COLO668 (cell line): ENCODE measurements around the gene TSHZ2.

Experiments
- DNase-seq: peaks from one replicate; lab custom pipeline; 2025; ENCODE audit not compliant: unreplicated experiment; lab: John Stamatoyannopoulos, UW

The TSHZ2 gene

GRCh38 chr20:53270792-53271375 is 298.7 kb downstream of the TSHZ2 start:
- no peak for DNase-seq

GRCh38 chr20:53274365-53274764 is 302.2 kb downstream of the TSHZ2 start:
- DNase-seq: no peak

GRCh38 chr20:53274807-53275206 is 302.6 kb downstream of the TSHZ2 start:
- no peak for DNase-seq

- no peak for DNase-seq
These were observed 304.0 kb downstream of the TSHZ2 start for GRCh38 chr20:53276143-53276542.

- DNase-seq: no peak
These were observed 306.4 kb downstream of the TSHZ2 start for GRCh38 chr20:53278555-53278954.

GRCh38 chr20:53279735-53280134 is 307.6 kb downstream of the TSHZ2 start:
- DNase-seq: no peak

GRCh38 chr20:53281557-53282117 is 309.5 kb downstream of the TSHZ2 start:
- DNase-seq: no peak

- no peak for DNase-seq
These were observed 310.2 kb downstream of the TSHZ2 start for GRCh38 chr20:53282217-53282955.

- DNase-seq: no peak
These were observed 310.9 kb downstream of the TSHZ2 start for GRCh38 chr20:53283011-53283410.

GRCh38 chr20:53283597-53283996 is 311.4 kb downstream of the TSHZ2 start:
- no peak for DNase-seq

GRCh38 chr20:53284256-53284655 is 312.1 kb downstream of the TSHZ2 start:
- no peak for DNase-seq

GRCh38 chr20:53284696-53285095 is 312.5 kb downstream of the TSHZ2 start:
- no peak for DNase-seq

GRCh38 chr20:53287357-53288042 is 315.3 kb downstream of the TSHZ2 start:
- DNase-seq: no peak

GRCh38 chr20:53291548-53291947 is 319.4 kb downstream of the TSHZ2 start:
- DNase-seq: peak; percentile 13

GRCh38 chr20:53292347-53292746 is 320.2 kb downstream of the TSHZ2 start:
- no peak for DNase-seq

- no peak for DNase-seq
These were observed 322.6 kb downstream of the TSHZ2 start for GRCh38 chr20:53294804-53295203.

GRCh38 chr20:53296025-53296424 is 323.9 kb downstream of the TSHZ2 start:
- no peak for DNase-seq

GRCh38 chr20:53296451-53297153 is 324.4 kb downstream of the TSHZ2 start:
- DNase-seq: no peak

- DNase-seq: no peak
These were observed 325.0 kb downstream of the TSHZ2 start for GRCh38 chr20:53297154-53297529.

GRCh38 chr20:53298260-53298659 is 326.1 kb downstream of the TSHZ2 start:
- DNase-seq: no peak

- DNase-seq: no peak
These were observed 326.8 kb downstream of the TSHZ2 start for GRCh38 chr20:53298911-53299310.
